Fibroblast of skin of right biceps (primary cell): Measurements from ENCODE around the gene SMG6.

Experiments
- DNase-seq: peaks from one replicate; pipeline ENCODE4 v3.0.0-alpha.2; 2013

SMG6 gene

GRCh38 chr17:2040942-2041560 is 262.5 kb downstream of the SMG6 start:
- no peak for DNase-seq

GRCh38 chr17:2040219-2040827 is 263.3 kb downstream of the SMG6 start:
- DNase-seq = no peak

- no peak for DNase-seq
Observed at GRCh38 chr17:2037155-2037554, 266.4 kb downstream of the SMG6 start.

- DNase-seq = no peak
Observed at GRCh38 chr17:2035541-2036488, 267.8 kb downstream of the SMG6 start.

GRCh38 chr17:2034806-2035540 is 268.6 kb downstream of the SMG6 start:
- DNase-seq = peak; percentile 99

GRCh38 chr17:2034157-2034556 is 269.4 kb downstream of the SMG6 start:
- peak; percentile 89 for DNase-seq

GRCh38 chr17:2033153-2033552 is 270.4 kb downstream of the SMG6 start:
- DNase-seq = peak; percentile 56

- no peak for DNase-seq
Observed at GRCh38 chr17:2030779-2031163, 272.8 kb downstream of the SMG6 start.

- peak; percentile 91 for DNase-seq
Observed at GRCh38 chr17:2029911-2030778, 273.4 kb downstream of the SMG6 start, which contains the start of gene DPH1. Gene DPH1 (plus strand): TSS chr17:2030153. CDS start chr17:2030170, 17 bp downstream.

- no peak for DNase-seq
Observed at GRCh38 chr17:2028737-2029136, 274.8 kb downstream of the SMG6 start.

- DNase-seq = no peak
Observed at GRCh38 chr17:2028234-2028614, 275.4 kb downstream of the SMG6 start.

- peak; percentile 36 for DNase-seq
Observed at GRCh38 chr17:2027528-2028233, 275.9 kb downstream of the SMG6 start.

GRCh38 chr17:2025622-2026309 is 277.8 kb downstream of the SMG6 start:
- DNase-seq = peak; percentile 70

- peak; percentile 69 for DNase-seq
Observed at GRCh38 chr17:2025220-2025621, 278.4 kb downstream of the SMG6 start, which contains the start of gene RTN4RL1. Gene RTN4RL1 (minus strand): TSS chr17:2025334. CDS start chr17:2024865, 469 bp downstream.

GRCh38 chr17:2024572-2025219 is 278.9 kb downstream of the SMG6 start:
- no peak for DNase-seq

- peak; percentile 49 for DNase-seq
Observed at GRCh38 chr17:2023692-2024571, 279.7 kb downstream of the SMG6 start.

GRCh38 chr17:2023256-2023655 is 280.3 kb downstream of the SMG6 start:
- DNase-seq = no peak

- DNase-seq = no peak
Observed at GRCh38 chr17:2022647-2023240, 280.8 kb downstream of the SMG6 start.
